Limb (tissue), 2 donors: ENCODE results near the gene GPR149.
A peak's percentile ranks its signal among the peaks of the same experiment; 100 is the strongest.
"Not testable (repeated sequence)": the region's sequence is repeated elsewhere in the genome, so short reads cannot be mapped to it uniquely, and the experiment has no call there.

Experiments
- DNase-seq, 2 donors: peaks; one replicate each; pipeline ENCODE4 v3.0.0-alpha.2; 2016; ENCODE audit errors: extremely low spot score in 2 of 2

The GPR149 gene

GRCh38 chr3:154430014-154430413, at the start of gene GPR149:
Gene GPR149, minus strand, starts transcription at chr3:154430190. Its CDS starts 575 bp downstream, at chr3:154429615.
- DNase-seq: peak in 1 of 2 donors; percentile 41

- no peak for DNase-seq
Measured at GRCh38 chr3:154473769-154474168, 43.8 kb upstream of the GPR149 start.

GRCh38 chr3:154469585-154469984, 39.6 kb upstream of the GPR149 start:
- no peak for DNase-seq

- no peak for DNase-seq
Measured at GRCh38 chr3:154464440-154465190, 34.6 kb upstream of the GPR149 start.

GRCh38 chr3:154458560-154458959, 28.6 kb upstream of the GPR149 start:
- DNase-seq: no peak

- DNase-seq: not testable (repeated sequence)
Measured at GRCh38 chr3:154439081-154439480, 9.1 kb upstream of the GPR149 start.

- DNase-seq: no peak
Measured at GRCh38 chr3:154431043-154431442, 1.1 kb upstream of the GPR149 start.

- DNase-seq: peak in 1 of 2 donors; percentile 55
Measured at GRCh38 chr3:154428286-154429206, 1.4 kb downstream of the GPR149 start.

GRCh38 chr3:154427685-154428285, 2.2 kb downstream of the GPR149 start:
- DNase-seq: peak in 1 of 2 donors; percentile 53

GRCh38 chr3:154422694-154423093, 7.3 kb downstream of the GPR149 start:
- no peak for DNase-seq

GRCh38 chr3:154421083-154421482, 8.9 kb downstream of the GPR149 start:
- peak in 1 of 2 donors; percentile 43 for DNase-seq

- no peak for DNase-seq
Measured at GRCh38 chr3:154398084-154398967, 31.7 kb downstream of the GPR149 start.

GRCh38 chr3:154389861-154390260, 40.1 kb downstream of the GPR149 start:
- DNase-seq: no peak

- no peak for DNase-seq
Measured at GRCh38 chr3:154384479-154384878, 45.5 kb downstream of the GPR149 start.

- no peak for DNase-seq
Measured at GRCh38 chr3:154378311-154378710, 51.7 kb downstream of the GPR149 start.

- DNase-seq: no peak
Measured at GRCh38 chr3:154367221-154367620, 62.8 kb downstream of the GPR149 start.

GRCh38 chr3:154364849-154365248, 65.1 kb downstream of the GPR149 start:
- no peak for DNase-seq

GRCh38 chr3:154361099-154361498, 68.9 kb downstream of the GPR149 start:
- no peak for DNase-seq

- no peak for DNase-seq
Measured at GRCh38 chr3:154356009-154356408, 74.0 kb downstream of the GPR149 start.

GRCh38 chr3:154349223-154349622, 80.8 kb downstream of the GPR149 start:
- DNase-seq: no peak
